Measurements from ENCODE around the gene TRPV6. TPM values are rescaled to one million over a fixed set of nuclear protein-coding genes. Genes with fewer than 3 reads are reported as not detected.

Gene TRPV6
- total and polyA plus RNA-seq, 2 experiments from 2014 or later = 3.5 to 3.7 TPM

DNA sequence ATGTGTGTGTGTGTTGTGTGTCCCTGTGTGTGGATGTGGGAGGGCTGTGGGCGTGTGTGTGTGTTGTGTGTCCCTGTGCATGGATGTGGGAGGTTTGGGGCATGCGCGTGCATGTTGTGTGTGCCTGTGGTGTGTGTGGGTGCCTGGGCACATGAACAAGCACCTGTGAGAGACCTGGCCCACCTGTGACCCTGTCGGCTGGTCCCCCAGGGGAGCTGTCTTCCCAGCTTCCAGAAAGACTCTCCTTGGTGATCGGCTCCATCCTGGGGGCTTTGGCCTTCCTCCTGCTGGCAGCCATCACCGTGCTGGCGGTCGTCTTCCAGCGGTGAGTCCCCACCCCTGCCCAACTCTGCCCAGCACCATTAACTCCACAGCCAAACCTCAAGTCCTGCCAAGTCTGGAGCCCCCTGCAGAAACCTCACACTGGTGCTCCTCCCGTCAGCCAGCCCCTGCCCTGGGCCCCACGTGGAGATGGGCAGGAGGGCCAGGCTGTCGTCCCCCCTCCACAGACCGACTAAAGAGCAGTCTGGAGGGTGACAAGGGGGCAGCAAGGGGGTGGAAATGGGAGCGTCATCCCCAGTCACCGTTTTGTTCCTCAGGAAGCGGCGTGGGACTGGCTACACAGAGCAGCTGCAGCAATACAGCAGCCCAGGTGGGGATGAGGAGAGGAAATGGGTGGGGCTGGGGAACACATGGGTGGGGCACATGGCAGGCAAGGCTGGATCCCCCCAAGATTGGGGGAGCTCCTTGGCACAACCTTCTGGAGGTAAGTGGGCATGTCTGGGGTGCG lies 18.0 kb downstream of the TRPV6 start:
- DNase-seq (ENCODE audit: low spot score) = no peak
- Histone ChIP-seq H3K27ac (no peak overlapping the region), H3K9me3 (ENCODE audit: low read depth) (no peaks in the 10 kb centered on the region), H3K4me1 (ENCODE audit: insufficient read depth) (no peaks in the 10 kb centered on the region), H3K79me2 (no peaks in the 10 kb centered on the region), H4K20me1 (ENCODE audit: insufficient read depth, poor library complexity, severe bottlenecking) (no peaks in the 10 kb centered on the region), H3K4me2 (no peak overlapping the region), H3K36me3 (replicated peaks; ENCODE audit: insufficient read depth, low read depth) (no peaks in the 10 kb centered on the region), H3K4me3 (no peak overlapping the region), H2AFZ (no peak overlapping the region), H3K27me3 (no peaks in the 10 kb centered on the region), H3K9me2 (replicated peaks; ENCODE audit: insufficient read depth) (no peaks in the 10 kb centered on the region)
- 87% methylated on average over 17 of the region's 18 CpGs for WGBS (ENCODE audit: low lambda C conversion rate, missing lambda C conversion rate)
- TF ChIP-seq EZH2phosphoT487 (IDR thresholded peaks at IDR 0.05; ENCODE audit: low read depth, severe bottlenecking, unreplicated experiment) = no peak
- no peak for TF ChIP-seq EZH2 (IDR thresholded peaks at IDR 0.05; ENCODE audit: borderline replicate concordance)
- TF ChIP-seq CTCF (IDR thresholded peaks at IDR 0.05; ENCODE audit: poor library complexity) = no peak

DNA sequence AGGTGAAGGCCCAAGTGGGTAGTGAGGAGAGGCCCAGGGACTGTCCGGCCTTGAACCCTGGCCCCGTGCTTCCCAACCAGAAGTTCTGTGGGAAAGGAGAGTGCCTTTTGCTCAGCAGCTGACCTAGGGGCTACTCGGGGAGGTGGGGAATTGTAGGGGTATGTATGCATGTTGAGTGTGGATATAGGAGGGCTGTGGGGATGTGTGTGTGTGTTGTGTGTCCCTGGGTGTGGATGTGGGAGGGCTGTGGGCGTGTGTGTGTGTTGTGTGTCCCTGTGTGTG lies 18.5 kb downstream of the TRPV6 start:
- no peak for TF ChIP-seq CTCF (IDR thresholded peaks at IDR 0.05; ENCODE audit: poor library complexity)
- no peak overlapping the region for H2AFZ ChIP-seq
- no peak for DNase-seq (ENCODE audit: low spot score)
- no peaks in the 10 kb centered on the region for H3K4me1 ChIP-seq (ENCODE audit: insufficient read depth)
- no peaks in the 10 kb centered on the region for H3K79me2 ChIP-seq
- H3K4me2 ChIP-seq = no peak overlapping the region
- H3K9me2 ChIP-seq (replicated peaks; ENCODE audit: insufficient read depth) = no peaks in the 10 kb centered on the region
- H4K20me1 ChIP-seq (ENCODE audit: insufficient read depth, poor library complexity, severe bottlenecking) = no peaks in the 10 kb centered on the region
- 94% methylated on average over 4 of the region's 4 CpGs for WGBS (ENCODE audit: low lambda C conversion rate, missing lambda C conversion rate)
- no peaks in the 10 kb centered on the region for H3K27me3 ChIP-seq
- H3K27ac ChIP-seq = no peak overlapping the region
- no peaks in the 10 kb centered on the region for H3K36me3 ChIP-seq (replicated peaks; ENCODE audit: insufficient read depth, low read depth)
- H3K4me3 ChIP-seq = no peak overlapping the region
- H3K9me3 ChIP-seq (ENCODE audit: low read depth) = no peaks in the 10 kb centered on the region

- H4K20me1 ChIP-seq (ENCODE audit: insufficient read depth, poor library complexity, severe bottlenecking) = no peaks in the 10 kb centered on the region
- H3K36me3 ChIP-seq (replicated peaks; ENCODE audit: insufficient read depth, low read depth) = no peaks in the 10 kb centered on the region
- DNase-seq (ENCODE audit: low spot score) = peak; percentile 62
- no peaks in the 10 kb centered on the region for H3K4me1 ChIP-seq (ENCODE audit: insufficient read depth)
- H2AFZ ChIP-seq = no peak overlapping the region
- no peak for TF ChIP-seq EZH2phosphoT487 (IDR thresholded peaks at IDR 0.05; ENCODE audit: low read depth, severe bottlenecking, unreplicated experiment)
- TF ChIP-seq CTCF (IDR thresholded peaks at IDR 0.05; ENCODE audit: poor library complexity) = peak; percentile 57
- no peak overlapping the region for H3K4me2 ChIP-seq
- H3K79me2 ChIP-seq = no peaks in the 10 kb centered on the region
- H3K27ac ChIP-seq = no peak overlapping the region
- no peaks in the 10 kb centered on the region for H3K9me2 ChIP-seq (replicated peaks; ENCODE audit: insufficient read depth)
- no peaks in the 10 kb centered on the region for H3K27me3 ChIP-seq
- no peak overlapping the region for H3K4me3 ChIP-seq
- no peaks in the 10 kb centered on the region for H3K9me3 ChIP-seq (ENCODE audit: low read depth)
- WGBS (ENCODE audit: low lambda C conversion rate, missing lambda C conversion rate) = 77% methylated on average over 15 of the region's 18 CpGs
Observed at GRCh38 chr7:142866361-142867096, 19.0 kb downstream of the TRPV6 start.
